ENCODE data around the gene INPP5B. TPM values are rescaled to one million over a fixed set of nuclear protein-coding genes. Genes with fewer than 3 reads are reported as not detected.

Gene INPP5B
- total and polyA plus RNA-seq, 2 experiments from 2014 or later = 6.9 to 29.1 TPM

DNA sequence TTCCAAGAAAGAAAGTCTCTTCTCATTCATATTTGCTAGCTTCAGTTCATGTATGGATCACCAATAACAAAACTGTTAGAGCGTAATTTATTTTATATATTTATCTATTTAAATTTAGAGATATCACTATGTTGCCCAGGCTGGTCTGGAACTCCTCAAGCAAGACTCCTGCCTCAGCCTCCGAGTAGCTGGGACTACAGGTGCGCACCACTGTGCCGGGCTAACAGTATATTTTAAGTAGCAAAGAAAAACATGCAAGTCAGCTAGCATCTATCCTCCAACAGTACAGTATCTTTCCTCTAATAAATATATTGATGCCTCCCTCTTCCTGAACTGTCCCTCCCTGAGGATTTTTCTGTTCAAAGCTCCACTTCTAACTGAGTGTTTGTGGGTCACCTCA lies 21.5 kb downstream of the INPP5B start:
- H3K4me3 Mint-ChIP-seq = no peak overlapping the region
- no peaks in the 10 kb centered on the region for H3K9me2 ChIP-seq (ENCODE audit: insufficient read depth)

More for the DNA sequence above, 21.5 kb downstream of the INPP5B start:
- no peak for TF ChIP-seq ETS1 (IDR thresholded peaks at IDR 0.05)
- TF ChIP-seq ZNF114 (CRISPR knock-in tag; IDR thresholded peaks at IDR 0.05) = no peak
- TF ChIP-seq STAT1 (IDR thresholded peaks at IDR 0.05; ENCODE audit: unreplicated experiment) = no peak
- TF ChIP-seq POLR2AphosphoS5 (IDR thresholded peaks at IDR 0.05; ENCODE audit: low read depth) = no peak
- TF ChIP-seq ZNF462 (CRISPR knock-in tag; IDR thresholded peaks at IDR 0.05) = no peak
- no peak for TF ChIP-seq CTCF (conservative IDR thresholded peaks at IDR 0.05; ENCODE audit: low read depth in 2 of 2)
- no peak for TF ChIP-seq ZNF331 (CRISPR knock-in tag; IDR thresholded peaks at IDR 0.05; ENCODE audit: low read depth)
- TF ChIP-seq JUNB (IDR thresholded peaks at IDR 0.05; ENCODE audit: unreplicated experiment) = no peak
- no peak for TF ChIP-seq CREB1 (CRISPR knock-in tag; IDR thresholded peaks at IDR 0.05; ENCODE audit: low read depth)
- TF ChIP-seq REST (IDR thresholded peaks at IDR 0.05; ENCODE audit: unreplicated experiment) = no peak
- TF ChIP-seq NANOG (IDR thresholded peaks at IDR 0.05; ENCODE audit: borderline replicate concordance) = no peak
- TF ChIP-seq EZH2phosphoT487 (IDR thresholded peaks at IDR 0.05; ENCODE audit: unreplicated experiment) = no peak
- Histone ChIP-seq H3K4me2 (no peak overlapping the region), H3K27me3 (ENCODE audit: insufficient read depth) (no peaks in the 10 kb centered on the region), H3K79me2 (replicated peaks; ENCODE audit: insufficient read depth) (peaks cover 64% of the 10 kb centered on the region), H3F3A (replicated peaks; ENCODE audit: low read depth) (no peaks in the 10 kb centered on the region), H4K20me1 (replicated peaks; ENCODE audit: insufficient read depth) (peaks cover under 1% of the 10 kb centered on the region; the same call in 1 of the 2 replicates), H3K4me1 (ENCODE audit: insufficient read depth) (peaks cover 5% of the 10 kb centered on the region; the same call in 1 of the 2 replicates), H3K27ac (ENCODE audit: low read depth) (peak overlapping the region; percentile 23; the same call in 1 of the 2 replicates), H2AFZ (no peak overlapping the region), H3K4me3 (no peak overlapping the region), H3K36me3 (ENCODE audit: insufficient read depth) (no peaks in the 10 kb centered on the region)
- DNase-seq (ENCODE audit: low spot score) = no peak
- H3K4me1 Mint-ChIP-seq = peaks cover 6% of the 10 kb centered on the region; the same call in 2 of the 3 replicates
- no peak for ATAC-seq
- H3K27ac Mint-ChIP-seq = no peak overlapping the region
- no peaks in the 10 kb centered on the region for H3K9me3 Mint-ChIP-seq
- H3K36me3 Mint-ChIP-seq (ENCODE audit: low read depth) = peaks cover 3% of the 10 kb centered on the region; the same call in 2 of the 3 replicates
- no peaks in the 10 kb centered on the region for H3K27me3 Mint-ChIP-seq (ENCODE audit: insufficient read depth, low read depth, poor library complexity)
